GM18502 (cell line): ENCODE results near the gene ABLIM3.

Experiments
- ATAC-seq: cut with Tn5 transposase; IDR thresholded peaks from one replicate; pipeline ENCODE4 v1.9.1; 2021; ENCODE audit warnings: mild to moderate bottlenecking; ENCODE audit not compliant: unreplicated experiment, poor library complexity

ABLIM3 gene

GRCh38 chr5:149132474-149132873 lies 8.8 kb upstream of the ABLIM3 start:
- ATAC-seq, result no peak

- ATAC-seq, result no peak
Measured at GRCh38 chr5:149133795-149134777, 7.2 kb upstream of the ABLIM3 start.

- ATAC-seq, result no peak
Measured at GRCh38 chr5:149134778-149135500, 6.4 kb upstream of the ABLIM3 start.

GRCh38 chr5:149135536-149136201 lies 5.6 kb upstream of the ABLIM3 start:
- no peak for ATAC-seq

GRCh38 chr5:149138182-149138923 lies 2.9 kb upstream of the ABLIM3 start:
- ATAC-seq, result no peak

- no peak for ATAC-seq
Measured at GRCh38 chr5:149140197-149141002, 893 bp upstream of the ABLIM3 start.

- ATAC-seq, result no peak
Measured at GRCh38 chr5:149141957-149142851, 911 bp downstream of the ABLIM3 start.

GRCh38 chr5:149143470-149143869 lies 2.2 kb downstream of the ABLIM3 start:
- ATAC-seq, result no peak

- ATAC-seq, result no peak
Measured at GRCh38 chr5:149144637-149145036, 3.3 kb downstream of the ABLIM3 start.

GRCh38 chr5:149145138-149145537 lies 3.8 kb downstream of the ABLIM3 start:
- ATAC-seq, result no peak

- ATAC-seq, result no peak
Measured at GRCh38 chr5:149147676-149148075, 6.4 kb downstream of the ABLIM3 start.

GRCh38 chr5:149149942-149150341 lies 8.6 kb downstream of the ABLIM3 start:
- ATAC-seq, result no peak

GRCh38 chr5:149150457-149150856 lies 9.2 kb downstream of the ABLIM3 start:
- no peak for ATAC-seq

- ATAC-seq, result no peak
Measured at GRCh38 chr5:149151717-149152116, 10.4 kb downstream of the ABLIM3 start.

- no peak for ATAC-seq
Measured at GRCh38 chr5:149152317-149152746, 11.0 kb downstream of the ABLIM3 start.

GRCh38 chr5:149153193-149153750 lies 12.0 kb downstream of the ABLIM3 start:
- ATAC-seq, result no peak

- no peak for ATAC-seq
Measured at GRCh38 chr5:149153751-149154610, 12.7 kb downstream of the ABLIM3 start.
